Stimulated activated CD8-positive, alpha-beta memory T cell treated with anti-CD3 and anti-CD28 coated beads, Interleukin-15, amount 100 ng/mL, for 1 hour (primary cell): Measurements from ENCODE around the gene NT5C.
"Not testable (repeated sequence)": the region's sequence is repeated elsewhere in the genome, so short reads cannot be mapped to it uniquely, and the experiment has no call there.

Source experiments
- DNase-seq: peaks from one replicate; pipeline ENCODE4 v3.0.0-alpha.2; 2020; ENCODE audit warnings: low read depth

The NT5C gene

GRCh38 chr17:75144816-75145512 is 13.4 kb upstream of the NT5C start:
- no peak for DNase-seq

- DNase-seq: no peak
Observed at GRCh38 chr17:75142236-75142971, 10.9 kb upstream of the NT5C start.

GRCh38 chr17:75138519-75138918 is 7.0 kb upstream of the NT5C start:
- DNase-seq: no peak

- not testable (repeated sequence) for DNase-seq
Observed at GRCh38 chr17:75137762-75138161, 6.2 kb upstream of the NT5C start.

GRCh38 chr17:75135946-75136345 is 4.4 kb upstream of the NT5C start:
- no peak for DNase-seq

- no peak for DNase-seq
Observed at GRCh38 chr17:75135452-75135851, 3.9 kb upstream of the NT5C start.

- not testable (repeated sequence) for DNase-seq
Observed at GRCh38 chr17:75133607-75134347, 2.2 kb upstream of the NT5C start.

- no peak for DNase-seq
Observed at GRCh38 chr17:75133001-75133400, 1.5 kb upstream of the NT5C start.

- DNase-seq: not testable (repeated sequence)
Observed at GRCh38 chr17:75132018-75133000, 767 bp upstream of the NT5C start.

- DNase-seq: no peak
Observed at GRCh38 chr17:75130632-75131277, 787 bp downstream of the NT5C start.

GRCh38 chr17:75130059-75130631 is 1.4 kb downstream of the NT5C start:
- no peak for DNase-seq

GRCh38 chr17:75129576-75129975 is 2.0 kb downstream of the NT5C start:
- DNase-seq: no peak

- no peak for DNase-seq
Observed at GRCh38 chr17:75128694-75129505, 2.6 kb downstream of the NT5C start.

GRCh38 chr17:75127936-75128335 is 3.6 kb downstream of the NT5C start:
- not testable (repeated sequence) for DNase-seq

GRCh38 chr17:75126954-75127353 is 4.6 kb downstream of the NT5C start:
- no peak for DNase-seq

GRCh38 chr17:75125984-75126383 is 5.6 kb downstream of the NT5C start:
- no peak for DNase-seq

GRCh38 chr17:75124819-75125162 is 6.8 kb downstream of the NT5C start:
- DNase-seq: no peak

- peak; percentile 40 for DNase-seq
Observed at GRCh38 chr17:75124041-75124818, 7.3 kb downstream of the NT5C start.

- no peak for DNase-seq
Observed at GRCh38 chr17:75118307-75118706, 13.2 kb downstream of the NT5C start.
